GM21381 (cell line): Measurements from ENCODE around the gene MCAT.

Source experiments
- ATAC-seq: cut with Tn5 transposase; IDR thresholded peaks from one replicate; pipeline ENCODE4 v1.9.1; 2021; ENCODE audit warnings: mild to moderate bottlenecking, moderate library complexity; ENCODE audit not compliant: unreplicated experiment

The MCAT gene

GRCh38 chr22:43098356-43098755 lies 44.8 kb downstream of the MCAT start:
- no peak for ATAC-seq

GRCh38 chr22:43096420-43096819 lies 46.8 kb downstream of the MCAT start:
- ATAC-seq = no peak

GRCh38 chr22:43094551-43094950 lies 48.6 kb downstream of the MCAT start:
- ATAC-seq = no peak

GRCh38 chr22:43094085-43094484 lies 49.1 kb downstream of the MCAT start:
- no peak for ATAC-seq

GRCh38 chr22:43092085-43092484 lies 51.1 kb downstream of the MCAT start:
- ATAC-seq = no peak

GRCh38 chr22:43090130-43090789 lies 52.9 kb downstream of the MCAT start:
- no peak for ATAC-seq

- ATAC-seq = peak; percentile 86
Observed at GRCh38 chr22:43088984-43089717, 54.0 kb downstream of the MCAT start, which contains the start of gene TTLL1. TTLL1 (minus strand) TSS chr22:43089391; CDS start chr22:43075586, 13,805 bp downstream.

GRCh38 chr22:43088627-43088983 lies 54.6 kb downstream of the MCAT start:
- ATAC-seq = no peak

- ATAC-seq = no peak
Observed at GRCh38 chr22:43085658-43086606, 57.3 kb downstream of the MCAT start.
